SK-N-MC (cell line): ENCODE measurements around the gene NRDE2.

Experiments
- EZH2 ChIP-seq: fragments of 200-600 bp; sonication (generic); IDR thresholded peaks from one replicate; pipeline ENCODE4 v1.6.1; 2017; ENCODE audit warnings: antibody characterized with exemption
- FOXP2 ChIP-seq: optimal IDR thresholded peaks from 2 replicates; pipeline ENCODE3; 2011; ENCODE audit warnings: mild to moderate bottlenecking, moderate library complexity; ENCODE audit not compliant: insufficient read depth; ENCODE audit errors: extremely low read length, control extremely low read depth
- POLR2AphosphoS5 ChIP-seq: IDR thresholded peaks from 2 replicates; pipeline ENCODE4 v1.6.1; 2012; ENCODE audit warnings: mild to moderate bottlenecking, low read depth, low read length, borderline replicate concordance

DNA sequence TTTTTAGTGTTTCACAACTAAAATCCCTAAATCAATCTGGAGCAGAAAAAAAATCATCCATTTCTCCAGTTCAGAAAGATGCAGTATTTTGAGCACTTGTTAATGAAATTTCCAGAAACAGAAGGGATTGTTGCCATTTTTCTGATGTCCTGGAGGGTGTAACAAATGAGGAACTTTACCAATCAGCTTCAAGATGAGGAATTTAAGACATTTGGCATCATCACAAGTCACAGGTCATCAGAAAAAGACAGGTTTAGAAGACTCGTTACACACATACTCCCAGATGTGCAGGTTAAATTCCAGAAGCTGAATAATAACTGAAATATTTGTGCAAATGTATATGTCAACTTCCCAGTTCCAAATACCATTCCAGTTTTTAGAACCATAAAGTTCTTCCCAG lies 75.9 kb downstream of the NRDE2 start:
- TF ChIP-seq EZH2 (no peak), POLR2AphosphoS5 (no peak), FOXP2 (no peak)
